Kasumi-1 (cell line): ENCODE data around the gene U2AF1.
"Not testable (repeated sequence)": the region's sequence is repeated elsewhere in the genome, so short reads cannot be mapped to it uniquely, and the experiment has no call there.

Source experiments
- DNase-seq, 2 experiments: peaks; one replicate each; lab custom pipeline; 2025; lab: John Stamatoyannopoulos, UW

U2AF1 gene, protein sequence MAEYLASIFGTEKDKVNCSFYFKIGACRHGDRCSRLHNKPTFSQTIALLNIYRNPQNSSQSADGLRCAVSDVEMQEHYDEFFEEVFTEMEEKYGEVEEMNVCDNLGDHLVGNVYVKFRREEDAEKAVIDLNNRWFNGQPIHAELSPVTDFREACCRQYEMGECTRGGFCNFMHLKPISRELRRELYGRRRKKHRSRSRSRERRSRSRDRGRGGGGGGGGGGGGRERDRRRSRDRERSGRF

DNA sequence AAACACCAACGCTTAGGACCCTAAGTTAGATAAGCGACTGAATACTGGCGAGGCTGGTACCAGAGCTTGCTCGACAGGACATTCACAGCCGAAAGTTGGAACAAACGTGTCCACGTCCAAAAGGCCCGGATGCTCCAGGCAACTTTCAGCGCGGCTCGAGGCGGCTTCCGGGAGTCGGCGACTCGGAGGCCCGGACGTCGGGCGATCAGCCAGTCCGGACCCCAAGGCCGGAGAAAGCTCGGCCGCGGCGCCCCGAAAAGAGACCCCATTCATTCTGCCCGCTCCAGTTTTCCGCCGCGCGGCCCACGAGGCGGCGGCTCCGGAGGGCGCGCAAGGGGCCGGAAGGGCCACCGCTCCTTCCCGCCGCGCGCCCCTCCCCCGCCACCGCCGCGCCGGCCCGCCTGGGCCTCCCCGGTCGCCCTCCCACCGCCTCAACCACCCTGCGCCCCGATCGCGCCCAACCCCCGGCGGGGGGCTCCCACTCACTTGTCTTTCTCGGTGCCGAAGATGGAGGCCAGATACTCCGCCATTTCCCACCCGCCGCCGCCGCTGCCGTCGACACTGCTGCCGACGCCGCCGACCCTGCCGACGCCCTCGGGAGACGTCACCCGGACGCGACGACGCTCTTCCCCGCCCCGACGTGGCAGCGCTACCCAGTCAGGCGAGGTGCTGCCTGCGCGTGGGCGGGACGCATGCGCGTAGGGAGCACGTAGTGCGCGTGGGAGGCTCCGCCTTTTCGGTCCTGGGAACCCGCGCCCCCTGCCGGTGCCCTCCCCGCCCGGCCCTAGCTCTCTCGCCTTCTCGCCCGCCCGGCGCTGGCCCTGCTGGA, at the start of gene U2AF1:
TSS of gene U2AF1 (minus strand) at position 606 of the 829 bp plus-strand sequence. CDS start at position 530, 76 bp downstream.
- DNase-seq, result not testable (repeated sequence)

DNA sequence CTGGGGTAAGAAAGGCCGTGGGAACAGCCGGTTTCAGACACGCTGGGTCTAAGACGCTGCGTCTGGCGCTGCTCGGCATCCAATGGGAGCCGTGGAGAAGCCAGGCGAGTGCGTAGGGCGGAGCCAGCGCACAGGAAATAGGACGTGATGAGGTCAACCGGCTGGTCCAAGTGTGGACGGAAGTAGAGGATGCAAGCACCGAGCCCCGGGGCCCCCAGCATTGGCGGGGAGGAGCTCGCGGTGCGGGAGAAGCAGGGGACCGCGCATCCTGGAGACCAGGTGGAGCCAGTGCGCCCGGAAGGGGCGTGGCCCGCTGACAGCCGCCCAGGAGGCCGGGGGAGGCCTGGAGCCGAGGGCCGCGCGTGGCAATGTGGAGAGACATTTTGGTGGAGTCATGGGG, 46.2 kb upstream of the U2AF1 start:
- DNase-seq, result not testable (repeated sequence)

DNA sequence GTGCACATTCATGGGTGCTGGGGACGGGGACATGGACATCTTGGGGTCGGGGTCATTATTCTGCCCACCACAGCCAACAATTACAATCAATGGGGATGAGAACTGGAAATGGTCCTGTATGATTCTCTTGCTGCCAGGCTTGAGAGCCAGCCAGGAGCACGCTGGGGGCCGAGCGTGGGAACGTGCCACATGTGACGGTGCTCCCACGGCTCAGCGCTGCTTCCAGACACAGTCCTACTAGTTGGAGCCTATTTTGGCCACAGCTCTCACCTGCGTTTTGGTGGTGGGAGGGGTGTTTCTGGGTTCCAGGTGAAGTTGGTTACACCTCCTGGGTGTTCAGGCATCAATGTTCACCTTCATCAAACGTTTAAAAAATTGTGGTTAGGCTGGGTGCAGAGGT, 42.0 kb upstream of the U2AF1 start:
- not testable (repeated sequence) for DNase-seq

DNA sequence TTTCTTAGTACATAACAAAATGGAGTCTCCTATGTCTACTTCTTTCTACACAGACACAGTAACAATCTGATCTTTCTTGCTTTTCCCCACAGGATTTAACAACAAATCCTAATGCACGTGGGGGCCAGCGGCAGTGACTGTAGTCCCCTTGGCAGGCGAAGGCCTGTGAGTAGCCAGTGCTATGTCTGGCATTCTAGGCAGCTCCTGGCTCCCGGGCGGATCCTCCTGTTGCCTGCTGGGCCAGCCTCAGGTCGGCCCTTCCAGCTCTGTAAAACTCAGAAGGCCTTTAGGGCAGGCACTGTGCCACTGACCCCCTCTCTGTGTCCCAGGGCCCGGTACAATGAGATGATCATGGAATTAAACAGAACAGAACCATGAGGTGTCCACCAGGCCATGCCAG, 40.6 kb upstream of the U2AF1 start:
- not testable (repeated sequence) for DNase-seq

DNA sequence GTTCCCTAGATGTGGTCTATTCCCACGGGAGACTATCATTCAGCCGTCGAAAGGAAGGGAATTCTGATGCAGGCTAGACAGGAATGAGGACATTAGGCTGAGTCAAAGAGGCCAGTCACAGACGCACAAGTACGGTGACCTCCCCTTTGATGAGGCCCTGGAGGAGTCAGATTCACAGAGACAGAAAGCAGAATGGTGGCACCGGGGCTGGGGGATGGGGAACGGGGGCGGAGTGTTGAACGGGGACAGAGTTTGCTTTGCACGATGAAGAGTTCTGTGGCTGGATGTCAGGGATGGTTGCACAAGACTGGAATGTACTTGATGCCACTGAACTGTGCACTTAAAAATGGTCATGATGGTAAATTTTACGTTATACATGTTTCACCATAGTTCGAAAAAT, 39.3 kb upstream of the U2AF1 start:
- DNase-seq, result not testable (repeated sequence)

DNA sequence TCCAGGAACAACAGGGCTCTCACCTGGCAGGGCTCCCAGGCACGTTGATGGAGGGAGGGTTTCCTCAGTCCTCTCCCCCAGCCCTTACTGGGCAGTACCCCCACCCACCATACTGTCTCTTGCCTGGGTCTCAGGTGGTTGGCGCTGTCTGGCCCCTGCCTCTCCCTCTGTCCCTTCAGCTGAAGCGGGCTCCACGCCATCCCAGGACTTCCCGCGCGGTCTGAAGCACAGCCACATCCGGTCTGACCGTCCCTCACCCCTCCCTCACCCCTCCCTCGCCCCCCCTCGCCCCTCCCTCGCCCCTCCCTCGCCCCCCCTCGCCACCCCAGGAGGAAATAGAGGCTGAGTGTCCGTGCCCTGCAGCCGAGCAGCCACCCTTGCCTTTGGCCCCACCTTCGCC, 34.0 kb upstream of the U2AF1 start:
- DNase-seq, result not testable (repeated sequence)

DNA sequence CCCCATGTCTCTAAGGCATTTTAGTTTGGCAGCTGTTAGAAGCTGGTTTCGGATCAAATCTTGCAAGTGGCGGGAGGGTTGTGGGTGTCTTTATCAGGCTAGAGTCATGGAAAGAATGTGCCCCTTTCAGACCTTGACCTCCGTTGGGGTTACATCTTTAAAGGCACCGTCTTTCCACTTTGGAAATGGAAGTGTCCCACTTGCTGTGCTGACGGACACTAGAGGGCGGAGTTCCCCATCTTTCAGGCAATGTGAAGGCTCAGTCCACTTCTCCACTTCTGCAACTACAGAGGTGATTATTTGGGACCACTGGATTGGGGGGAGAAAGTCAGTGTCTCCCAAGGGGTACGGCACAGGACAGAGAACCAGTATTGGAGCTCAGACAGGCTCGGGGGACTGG, 31.6 kb upstream of the U2AF1 start:
- DNase-seq, result not testable (repeated sequence)

DNA sequence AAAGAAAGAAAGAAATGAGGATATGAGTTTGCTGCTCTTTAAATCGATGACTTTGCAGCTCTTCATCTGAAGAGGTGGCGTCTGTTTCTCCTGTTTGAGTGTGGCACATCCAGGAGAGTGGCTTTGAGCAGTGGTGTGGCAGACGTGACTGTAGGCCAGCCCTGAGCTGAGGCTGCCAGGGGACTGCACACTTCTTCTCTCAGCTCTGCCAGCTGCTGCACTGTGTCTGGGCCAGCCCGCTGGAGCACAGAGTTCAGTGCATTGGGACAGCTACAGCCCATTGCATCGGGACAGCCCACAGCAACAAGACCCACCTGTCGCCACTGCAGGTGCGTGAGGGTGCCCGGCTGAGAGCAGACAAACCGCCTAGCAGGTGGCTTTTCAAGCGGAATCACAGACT, 27.1 kb upstream of the U2AF1 start:
- not testable (repeated sequence) for DNase-seq

DNA sequence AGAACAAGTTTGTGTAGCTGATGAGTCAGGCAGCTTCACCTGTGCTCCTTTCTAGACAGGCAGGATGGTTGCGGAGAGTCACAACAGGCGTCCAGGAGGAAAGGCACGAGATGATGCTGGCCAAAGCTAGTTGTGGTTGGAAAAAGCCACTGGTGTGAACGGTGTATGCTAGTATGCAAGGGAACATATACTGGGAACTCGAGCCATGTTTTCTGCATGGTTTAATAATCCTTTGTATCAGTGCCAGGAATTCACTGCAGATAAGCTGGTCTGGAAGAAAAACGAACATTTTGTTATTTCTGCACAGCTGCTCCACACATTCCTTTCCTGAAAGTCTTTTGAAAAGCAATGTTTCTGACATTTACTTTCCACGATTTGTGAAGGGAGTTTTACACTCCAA, 22.7 kb upstream of the U2AF1 start:
- not testable (repeated sequence) for DNase-seq

DNA sequence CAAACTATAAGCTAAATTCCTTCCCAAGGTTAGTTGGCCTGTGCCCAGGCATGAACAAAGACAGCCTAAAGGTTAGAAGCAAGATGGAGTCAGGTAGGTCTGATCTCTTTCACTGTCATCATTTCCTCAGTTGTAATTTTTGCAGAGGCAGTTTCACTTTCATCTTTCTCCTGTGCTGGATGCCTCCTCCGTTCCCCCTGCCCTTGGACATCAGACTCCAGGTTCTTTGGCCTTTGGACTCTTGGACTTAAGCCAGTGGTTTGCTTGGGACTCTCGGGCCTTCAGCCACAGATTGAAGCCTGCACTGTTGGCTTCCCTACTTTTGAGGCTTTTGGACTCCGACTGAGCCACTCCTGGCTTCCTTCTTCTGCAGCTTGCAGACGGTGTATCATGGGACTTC, 8.6 kb upstream of the U2AF1 start:
- not testable (repeated sequence) for DNase-seq

DNA sequence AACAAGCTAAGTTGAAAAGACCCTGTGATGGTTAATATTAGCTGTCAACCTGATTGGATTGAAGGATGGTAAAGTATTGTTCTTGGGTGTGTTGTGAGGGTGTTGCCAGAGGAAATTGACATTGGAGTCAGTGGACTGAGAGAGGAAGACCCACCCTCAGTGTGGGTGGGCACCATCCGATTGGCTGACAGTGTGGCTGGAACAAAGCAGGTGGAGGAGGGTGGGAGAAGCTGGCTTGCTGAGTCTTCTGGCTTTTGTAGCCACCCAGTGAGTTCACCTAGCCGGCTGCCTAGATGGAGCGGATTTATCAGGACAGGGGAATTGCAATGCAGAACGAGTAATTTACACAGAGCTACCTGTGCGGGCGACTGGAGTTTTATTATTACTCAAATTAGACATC, 7.1 kb upstream of the U2AF1 start:
- DNase-seq, result not testable (repeated sequence)

DNA sequence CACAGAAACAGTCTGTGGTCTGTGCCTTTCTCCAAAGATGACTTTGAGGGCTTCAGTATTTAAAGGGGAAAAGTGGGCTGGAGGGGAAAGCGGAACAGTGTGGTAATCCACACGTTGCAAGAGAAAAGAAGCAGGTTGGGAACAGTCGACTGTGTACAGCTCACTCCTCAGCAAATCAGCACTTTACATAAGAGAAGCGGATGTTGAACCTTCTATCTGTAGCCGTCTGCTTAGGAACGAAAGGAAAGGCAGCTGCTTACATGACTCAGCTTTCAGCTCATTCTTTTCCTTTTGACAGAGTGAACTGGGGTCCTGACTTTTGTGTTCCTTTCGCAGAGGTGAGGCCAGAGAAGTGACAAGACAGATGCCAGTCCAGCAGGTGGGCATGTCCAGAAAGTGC, 1.6 kb upstream of the U2AF1 start:
- DNase-seq, result not testable (repeated sequence)

DNA sequence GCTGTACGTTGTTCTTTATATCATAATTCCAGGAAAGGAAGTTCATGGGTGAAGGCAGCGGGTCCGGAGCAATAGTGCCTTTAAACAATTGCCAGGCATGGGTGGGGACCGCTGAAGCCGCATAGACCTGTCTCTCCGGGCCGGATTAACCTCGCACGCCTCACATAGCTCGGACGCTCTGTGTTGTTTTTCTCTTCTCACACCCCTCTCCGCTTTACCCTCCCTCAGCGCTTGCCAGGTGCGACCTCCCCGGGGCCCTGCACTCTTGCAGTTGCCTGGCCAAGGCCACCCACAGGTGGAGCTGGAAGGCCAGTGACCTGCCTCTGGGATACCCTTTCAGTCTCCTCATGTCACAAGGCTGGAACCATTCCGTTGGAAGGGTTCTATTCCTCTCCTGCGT, 807 bp upstream of the U2AF1 start:
- DNase-seq, result not testable (repeated sequence)

DNA sequence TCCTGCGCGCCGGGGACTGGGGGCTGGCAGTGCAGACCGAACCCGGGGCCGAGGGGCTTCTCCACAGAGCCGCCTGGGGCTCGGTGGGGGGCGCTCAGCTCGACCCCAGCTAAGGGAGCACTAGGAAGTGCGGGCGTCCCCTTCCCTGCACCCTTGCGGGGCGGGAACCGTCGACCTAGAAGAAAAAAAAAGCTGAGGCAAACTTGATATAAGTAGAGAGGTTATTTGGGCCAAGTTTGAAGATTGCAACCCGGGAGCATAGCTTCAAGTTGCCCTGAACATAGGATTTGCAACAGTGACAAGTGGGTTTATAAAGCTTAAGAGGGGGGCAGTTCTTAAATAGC, 396 bp upstream of the U2AF1 start:
- DNase-seq, result not testable (repeated sequence)

DNA sequence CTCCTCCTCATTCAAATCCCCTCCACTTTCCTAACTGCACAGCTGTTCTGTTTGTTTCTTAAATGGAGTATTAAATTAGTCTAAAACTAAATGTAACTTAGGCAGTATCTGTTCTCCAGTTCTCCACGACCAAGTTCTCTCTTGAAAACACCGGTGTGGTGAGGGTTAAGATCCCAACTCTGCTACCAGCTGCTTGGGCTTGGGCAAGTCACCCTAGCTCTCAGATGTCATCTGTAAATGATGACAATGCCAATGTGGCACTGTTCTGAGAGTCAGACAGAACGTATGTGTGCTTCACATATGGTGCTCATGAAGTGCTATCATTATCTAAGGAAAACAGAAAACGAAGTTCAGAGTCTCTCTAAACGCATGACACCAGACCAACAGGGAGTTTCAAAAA, 2.7 kb downstream of the U2AF1 start:
- not testable (repeated sequence) for DNase-seq

DNA sequence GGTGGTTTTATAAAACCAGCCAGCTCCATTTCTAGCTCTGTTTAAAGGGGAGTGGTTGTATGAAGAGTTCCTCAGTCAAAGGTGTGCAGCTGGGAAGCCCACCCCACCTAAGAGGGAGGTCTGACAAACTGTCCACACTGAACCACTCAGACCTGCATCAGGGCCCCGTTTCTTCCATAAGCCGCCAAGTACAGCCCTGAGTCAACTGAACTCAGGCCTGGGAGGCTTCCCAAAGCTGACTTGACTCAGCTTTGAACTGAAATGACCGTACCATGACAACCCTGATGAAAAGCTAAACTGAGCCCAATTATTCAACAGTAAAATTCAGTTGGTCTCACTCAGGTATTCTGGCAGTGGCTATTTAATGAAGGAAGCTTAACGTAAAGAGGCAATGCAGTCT, 5.1 kb downstream of the U2AF1 start:
- not testable (repeated sequence) for DNase-seq

DNA sequence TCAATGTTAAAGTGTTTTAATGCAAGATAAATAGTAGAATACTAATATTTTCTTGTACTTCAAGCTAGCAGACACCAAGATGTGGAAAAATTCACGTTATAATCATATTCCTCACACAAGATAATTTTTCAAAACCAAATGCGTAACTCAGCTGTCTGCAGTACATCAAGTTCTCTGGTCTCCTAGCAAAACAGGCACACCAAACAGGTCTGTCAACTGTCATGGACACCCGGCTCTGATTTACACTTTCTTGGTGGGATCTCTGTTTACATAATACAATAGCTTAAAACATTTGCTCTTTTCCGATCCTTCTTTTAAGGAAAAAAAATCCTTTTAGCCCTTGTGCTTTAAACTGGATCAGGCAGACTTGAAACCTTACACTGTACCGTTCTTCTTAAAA, 5.7 kb downstream of the U2AF1 start:
- DNase-seq, result not testable (repeated sequence)

DNA sequence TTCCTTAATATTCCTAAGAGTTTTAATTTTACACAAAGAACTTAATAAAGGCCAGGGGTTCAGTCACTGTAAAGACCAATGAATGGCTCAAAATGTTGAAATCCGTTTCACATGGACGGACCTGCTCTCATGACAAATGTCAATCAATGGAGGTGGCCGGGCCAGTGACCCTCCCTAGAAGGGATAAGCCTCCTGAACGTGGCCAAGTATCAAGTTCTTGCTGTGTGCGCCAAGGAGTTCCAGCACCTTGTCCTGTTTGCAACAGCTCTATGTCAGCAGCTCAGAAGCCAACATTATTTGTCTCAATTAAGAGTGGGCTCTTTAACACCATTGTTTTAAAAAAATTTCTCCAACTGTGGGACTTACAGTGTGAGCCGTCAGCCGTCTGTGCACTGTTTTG, 6.4 kb downstream of the U2AF1 start:
- not testable (repeated sequence) for DNase-seq

DNA sequence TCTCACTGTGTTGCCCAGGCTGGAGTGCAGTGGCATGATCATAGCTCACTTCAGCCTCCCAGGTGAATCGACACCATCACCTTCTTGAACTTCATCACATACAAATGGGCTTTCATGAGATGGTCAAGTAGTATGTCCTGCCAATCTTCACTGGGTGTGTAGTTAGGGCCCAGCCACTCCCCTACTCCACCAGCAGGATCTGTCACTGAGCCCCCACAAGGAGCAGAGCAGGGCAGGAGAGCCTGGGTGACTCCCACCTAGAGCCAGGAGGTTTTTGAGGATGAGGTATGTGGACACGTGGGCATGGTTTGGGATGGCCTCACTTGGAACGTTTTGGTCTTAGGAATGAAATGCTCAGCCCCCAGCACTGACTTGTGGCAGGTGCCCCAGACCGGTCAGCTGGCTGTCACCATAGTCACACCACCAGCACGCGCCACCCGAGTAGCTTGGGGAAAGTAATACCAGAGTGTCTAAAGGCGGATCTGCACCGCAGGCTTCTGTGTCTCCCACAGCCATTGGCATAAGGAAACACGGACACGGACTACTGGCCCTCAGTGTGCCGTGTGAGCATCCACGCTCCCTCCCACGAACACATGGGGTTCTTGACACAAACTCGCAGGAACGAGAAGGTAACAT, 15.3 kb downstream of the U2AF1 start:
- not testable (repeated sequence) for DNase-seq

DNA sequence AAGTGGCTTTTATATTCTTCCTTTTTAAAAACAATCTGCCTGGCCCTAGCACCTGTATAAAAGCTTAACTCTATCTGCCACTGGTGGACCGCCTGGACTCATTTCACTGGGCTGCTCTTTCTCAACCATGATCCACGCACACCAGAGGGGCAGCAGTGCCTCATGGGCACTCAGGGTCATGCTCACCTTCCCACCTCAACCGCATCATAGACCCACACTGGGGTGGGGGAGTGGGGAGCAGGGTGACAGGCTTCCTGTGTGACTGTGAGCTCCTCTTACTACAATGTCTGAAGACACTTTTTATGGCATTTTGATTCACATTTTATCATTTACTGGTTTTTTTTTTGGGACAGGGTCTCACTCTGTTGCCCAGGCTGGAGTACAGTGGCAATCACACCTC, 16.4 kb downstream of the U2AF1 start:
- DNase-seq, result not testable (repeated sequence)

DNA sequence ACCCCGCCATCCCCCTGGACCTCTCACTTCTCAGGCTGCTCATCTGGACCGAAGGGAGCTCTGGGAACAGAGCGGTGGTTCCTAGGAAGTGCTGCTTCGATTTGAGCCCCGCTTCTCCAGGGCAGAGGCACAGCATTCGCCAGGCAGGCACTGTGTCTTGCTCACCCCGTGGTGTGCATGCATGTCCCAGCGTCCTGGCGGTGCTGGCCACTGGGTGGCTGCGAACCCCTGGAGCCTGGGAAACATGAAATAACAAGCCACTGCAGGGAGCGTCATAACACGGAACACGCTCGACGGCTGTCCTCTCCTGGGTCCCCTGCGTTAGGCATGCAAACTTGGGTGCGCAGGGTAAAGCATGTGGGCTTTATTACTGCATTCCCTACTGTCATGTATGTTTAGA, 17.9 kb downstream of the U2AF1 start:
- not testable (repeated sequence) for DNase-seq

DNA sequence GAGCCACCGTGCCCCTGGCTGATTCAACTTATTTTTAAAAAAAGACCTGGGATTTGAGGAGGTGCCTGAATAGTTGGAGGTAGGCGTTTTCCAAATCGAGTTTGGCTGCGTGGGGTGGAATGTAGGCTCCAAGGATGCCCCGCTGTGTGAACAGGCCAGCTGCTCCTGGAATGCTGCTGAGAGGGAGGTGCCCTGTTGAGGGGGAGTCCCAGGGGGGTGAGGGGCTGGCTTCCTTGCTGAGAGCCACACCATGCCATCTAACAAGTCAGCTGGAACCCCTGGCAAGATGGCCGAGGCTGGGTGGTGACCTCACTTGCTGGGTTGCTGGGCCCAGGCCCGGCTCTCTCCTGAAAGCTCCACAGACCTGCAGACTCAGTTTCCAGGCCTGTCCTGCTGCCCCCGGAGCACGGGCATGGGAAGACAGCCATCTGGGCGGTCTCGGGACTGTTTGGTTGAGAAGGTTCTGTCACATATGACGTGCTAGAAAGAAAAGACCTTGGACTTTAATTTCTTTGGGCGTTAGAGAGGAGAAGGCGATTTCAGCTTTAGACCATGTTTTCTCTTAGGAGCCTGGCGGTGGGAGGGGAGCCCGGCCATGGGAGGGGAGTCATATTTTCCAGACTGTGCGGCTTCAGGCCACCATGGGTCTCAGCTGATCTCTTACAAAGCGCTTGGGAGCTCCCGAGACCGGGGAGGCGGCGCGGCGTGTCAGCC, 24.6 kb downstream of the U2AF1 start:
- DNase-seq, result not testable (repeated sequence)
